NT2/D1 (cell line): Measurements from ENCODE around the gene DOCK2.
"Not testable (repeated sequence)": the region's sequence is repeated elsewhere in the genome, so short reads cannot be mapped to it uniquely, and the experiment has no call there.

Experiments
- SUZ12 ChIP-seq: IDR thresholded peaks from 2 replicates; pipeline ENCODE4 v1.6.1; 2011; ENCODE audit not compliant: insufficient read length, insufficient read depth; ENCODE audit errors: extremely low read depth
- YY1 ChIP-seq: IDR thresholded peaks from 2 replicates; pipeline ENCODE4 v1.6.1; 2011; ENCODE audit not compliant: insufficient read length, insufficient read depth
- ZNF274 ChIP-seq: IDR thresholded peaks from 2 replicates; pipeline ENCODE4 v1.6.1; 2011; ENCODE audit warnings: mild to moderate bottlenecking, low read depth, low read length

DNA sequence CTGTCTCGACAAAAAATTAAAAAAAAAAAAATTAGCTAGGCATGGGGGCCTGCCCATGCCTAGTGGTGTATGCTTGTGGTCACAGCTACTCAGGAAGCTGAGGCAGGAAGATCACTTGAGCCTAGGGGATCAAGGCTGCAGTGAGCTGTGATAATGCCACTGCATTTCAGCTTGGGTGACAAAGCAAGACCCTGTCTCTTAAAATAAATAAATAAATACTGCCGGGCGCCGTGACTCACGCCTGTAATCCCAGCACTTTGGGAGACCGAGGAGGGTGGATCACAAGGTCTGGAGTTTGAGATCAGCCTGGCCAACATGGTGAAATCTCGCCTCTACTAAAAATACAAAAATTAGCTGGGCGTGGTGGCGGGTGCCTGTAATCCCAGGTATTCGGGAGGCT is 115.5 kb downstream of the DOCK2 start:
- TF ChIP-seq ZNF274, YY1, SUZ12: not testable (repeated sequence)
